OCI-M2 (cell line): Measurements from ENCODE around the gene POFUT1.
A peak's percentile ranks its signal among the peaks of the same experiment; 100 is the strongest.
"Not testable (repeated sequence)": the region's sequence is repeated elsewhere in the genome, so short reads cannot be mapped to it uniquely, and the experiment has no call there.

Experiments used
- DNase-seq: peaks from one replicate; lab custom pipeline; 2025; ENCODE audit not compliant: unreplicated experiment; lab: John Stamatoyannopoulos, UW

POFUT1 gene

DNA sequence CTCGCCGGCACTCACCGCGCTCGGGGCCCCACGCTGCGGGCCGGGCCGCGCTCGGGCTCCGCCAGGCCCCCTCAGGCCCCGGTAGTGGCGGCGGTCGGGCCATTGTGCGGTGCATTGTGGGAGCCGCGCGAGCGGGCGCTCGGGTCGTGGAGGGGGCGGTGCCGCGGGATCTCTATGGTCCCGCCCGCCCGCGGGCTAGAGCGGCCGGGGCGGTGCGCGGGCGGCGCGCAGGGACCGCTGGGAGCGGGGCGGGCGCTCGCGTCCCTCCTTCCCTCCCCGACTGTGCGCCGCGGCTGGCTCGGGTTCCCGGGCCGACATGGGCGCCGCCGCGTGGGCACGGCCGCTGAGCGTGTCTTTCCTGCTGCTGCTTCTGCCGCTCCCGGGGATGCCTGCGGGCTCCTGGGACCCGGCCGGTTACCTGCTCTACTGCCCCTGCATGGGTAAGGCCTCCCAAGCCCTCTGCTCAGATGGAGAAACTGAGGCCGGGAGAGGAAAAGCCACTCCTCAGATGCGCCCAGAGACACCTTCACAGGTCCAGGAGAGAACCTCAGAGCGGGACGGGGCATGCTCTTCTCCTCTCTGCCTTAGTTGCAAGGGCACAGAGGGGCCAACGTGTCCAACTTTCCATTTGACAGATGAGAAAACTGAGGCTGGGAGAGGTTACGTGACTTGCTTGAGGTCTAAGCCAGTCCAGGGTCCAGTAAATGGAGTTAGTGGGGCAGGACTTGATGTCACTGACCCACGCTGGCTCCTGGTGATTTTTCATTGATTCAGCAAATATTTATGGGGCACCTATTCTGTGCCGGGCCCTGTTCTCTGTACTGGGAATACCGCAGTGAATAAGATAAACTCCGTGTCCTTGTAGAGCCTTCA, at the start of gene POFUT1, which contains the start of gene PLAGL2:
Gene POFUT1, plus strand, starts transcription at position 255 of the 873 bp plus-strand sequence. Its CDS starts 62 bp downstream, at position 317.
Gene PLAGL2, minus strand, starts transcription at position 118 of the 873 bp plus-strand sequence. CDS start 5,565 bp downstream, outside the sequence.
- peak; percentile 44 for DNase-seq

GRCh38 chr20:32158351-32158750, 49.3 kb upstream of the POFUT1 start:
- DNase-seq = no peak

DNA sequence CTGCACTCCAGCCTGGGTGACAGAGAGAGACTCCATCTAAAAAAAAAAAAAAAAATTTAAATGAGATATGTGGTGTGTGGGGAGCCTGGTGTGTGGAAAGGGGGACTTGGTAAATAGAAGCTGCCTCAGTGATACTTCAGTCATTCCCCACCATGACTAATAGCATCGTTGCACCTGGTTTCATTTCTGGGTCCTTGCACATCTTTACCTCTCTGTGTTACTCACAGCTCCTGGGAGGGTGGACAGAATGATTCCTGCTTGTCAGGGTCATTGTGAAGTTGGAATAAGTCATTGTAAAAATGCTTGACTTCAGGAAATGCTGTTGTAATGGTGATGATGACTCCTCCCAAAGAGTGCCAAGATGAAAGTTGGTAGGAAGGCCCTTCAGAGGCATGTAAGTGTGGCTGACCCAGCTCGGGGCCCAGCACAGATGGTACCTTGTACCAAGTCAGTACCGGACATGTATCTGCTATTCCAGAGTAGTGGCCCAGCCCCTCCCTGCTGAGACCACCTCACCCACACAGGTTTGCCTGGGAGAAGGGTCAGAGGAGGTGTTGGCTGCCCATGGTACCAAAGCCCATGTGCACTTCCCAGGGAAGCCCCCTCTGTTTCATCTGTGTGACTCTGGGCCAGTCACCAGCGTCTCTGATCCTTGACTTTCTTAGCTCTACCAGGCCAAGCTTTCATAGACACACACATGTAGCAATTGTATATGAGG, 48.6 kb upstream of the POFUT1 start:
- DNase-seq = no peak

DNA sequence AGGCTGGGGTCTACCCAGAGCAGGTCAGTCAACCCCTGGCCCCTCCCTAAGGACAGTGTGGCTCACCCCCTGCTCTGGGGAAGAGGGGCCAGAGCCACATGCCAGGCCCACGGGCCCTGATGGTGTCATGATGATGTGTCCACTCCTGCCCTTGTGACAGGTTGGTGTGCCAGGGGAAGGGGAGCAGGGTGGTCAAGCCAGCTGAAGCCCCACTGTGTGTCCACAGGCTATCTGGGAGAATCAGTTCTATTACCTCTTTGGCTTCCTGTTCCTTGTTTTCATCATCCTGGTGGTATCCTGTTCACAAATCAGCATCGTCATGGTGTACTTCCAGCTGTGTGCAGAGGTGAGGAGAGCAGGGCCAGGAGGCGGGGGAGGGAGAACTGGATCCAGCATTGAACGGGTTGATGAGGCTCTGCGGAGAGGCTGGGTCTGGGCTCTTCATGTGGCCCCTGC, 47.9 kb upstream of the POFUT1 start:
- DNase-seq = no peak

DNA sequence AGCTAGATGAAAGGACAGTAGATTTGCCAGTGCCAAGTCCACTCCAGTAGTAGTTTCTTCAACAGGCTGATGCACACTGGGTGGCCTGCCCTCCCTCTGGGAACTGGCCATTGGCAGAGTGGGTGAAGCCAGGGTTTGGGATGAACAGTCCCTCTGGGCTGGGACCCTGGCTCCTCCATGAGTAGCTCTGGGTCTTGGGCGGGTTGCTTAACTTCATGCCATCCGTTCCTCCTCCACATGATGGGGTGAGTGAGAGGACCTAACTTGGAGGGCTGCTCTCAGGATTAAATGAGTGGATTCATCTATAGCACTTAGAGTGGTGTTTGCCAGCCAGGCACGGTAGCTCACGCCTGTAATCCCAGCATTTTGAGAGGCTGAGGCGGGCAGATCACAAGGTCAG, 47.3 kb upstream of the POFUT1 start:
- no peak for DNase-seq

GRCh38 chr20:32162351-32162750, 45.3 kb upstream of the POFUT1 start:
- no peak for DNase-seq

DNA sequence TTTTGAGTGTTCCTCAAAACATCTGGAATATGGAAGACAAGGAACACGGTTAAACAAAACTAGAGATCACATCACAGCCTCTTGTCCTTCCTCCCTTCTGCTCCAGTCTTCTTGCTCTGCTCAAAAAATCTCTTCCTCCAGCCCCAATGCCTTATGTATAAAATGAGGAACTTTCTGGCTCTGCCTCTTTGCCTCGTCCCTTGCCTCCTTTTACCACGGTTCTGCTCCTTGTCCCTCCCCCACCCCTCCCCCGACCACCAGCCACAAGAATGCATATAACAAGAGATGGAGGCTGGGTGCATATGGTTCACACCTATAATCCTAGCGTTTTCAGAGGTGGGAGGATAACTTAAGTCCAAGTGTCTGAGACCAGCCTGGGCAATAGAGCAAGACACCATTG, 43.7 kb upstream of the POFUT1 start:
- no peak for DNase-seq

- no peak for DNase-seq
Measured at GRCh38 chr20:32164984-32165735, 42.5 kb upstream of the POFUT1 start.

GRCh38 chr20:32165836-32166545, 41.7 kb upstream of the POFUT1 start:
- no peak for DNase-seq

GRCh38 chr20:32167552-32167951, 40.1 kb upstream of the POFUT1 start:
- DNase-seq = no peak

- DNase-seq = no peak
Measured at GRCh38 chr20:32168184-32168910, 39.3 kb upstream of the POFUT1 start.

DNA sequence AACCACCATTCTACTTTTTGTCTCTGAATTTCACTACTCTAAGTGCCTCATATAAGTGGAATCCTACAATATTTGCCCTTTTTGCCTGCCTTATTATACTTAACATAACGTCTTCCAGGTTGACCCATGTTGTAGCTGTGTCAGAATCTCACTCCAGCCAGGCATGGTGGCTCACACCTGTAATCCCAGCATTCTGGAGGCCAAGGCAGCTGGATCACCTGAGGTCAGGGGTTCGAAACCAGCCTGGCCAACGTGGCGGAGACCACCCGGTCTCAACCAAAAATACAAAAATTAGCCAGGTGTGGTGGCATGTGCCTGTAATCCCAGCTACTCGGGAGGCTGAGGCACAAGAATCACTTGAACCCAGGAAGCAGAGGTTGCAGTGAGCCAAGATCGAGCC, 30.0 kb upstream of the POFUT1 start:
- not testable (repeated sequence) for DNase-seq

DNA sequence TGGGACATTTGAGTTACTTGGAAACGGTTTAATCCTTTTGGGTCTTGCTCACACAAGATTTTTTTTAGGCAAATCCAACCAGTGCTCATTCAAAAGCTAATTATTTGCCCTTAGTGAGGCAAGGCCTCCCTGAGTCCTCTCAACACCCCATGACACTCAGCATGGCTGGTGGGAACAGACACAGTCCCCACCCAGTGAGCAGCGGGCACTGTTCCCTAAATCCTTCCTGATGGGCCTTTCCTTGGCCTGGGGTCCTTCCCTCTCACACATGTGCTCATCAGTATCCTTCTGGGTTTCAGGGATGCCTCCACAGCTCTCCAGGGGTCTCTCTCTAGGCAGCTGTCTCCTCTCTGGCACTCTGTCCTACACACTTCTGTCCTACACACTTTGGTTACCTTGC, 28.2 kb upstream of the POFUT1 start:
- no peak for DNase-seq

DNA sequence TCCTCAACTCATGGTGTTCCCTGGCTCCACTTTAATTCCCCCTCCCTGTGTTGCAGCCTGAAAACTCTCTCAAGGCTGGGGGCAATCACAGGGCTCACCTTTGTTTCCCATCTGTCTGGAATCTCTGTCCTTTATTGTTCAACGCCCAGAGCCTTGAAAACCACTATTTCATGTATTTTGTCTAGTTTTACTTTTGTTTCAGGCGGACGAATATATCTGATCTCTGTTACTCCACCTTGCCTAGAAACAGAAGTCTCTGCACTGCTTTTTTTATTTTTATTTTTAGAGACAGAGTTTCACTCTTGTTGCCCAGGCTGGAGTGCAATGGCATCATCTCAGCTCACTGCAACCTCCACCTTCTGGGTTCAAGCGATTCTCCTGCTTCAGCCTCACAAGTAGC, 27.7 kb upstream of the POFUT1 start:
- no peak for DNase-seq

DNA sequence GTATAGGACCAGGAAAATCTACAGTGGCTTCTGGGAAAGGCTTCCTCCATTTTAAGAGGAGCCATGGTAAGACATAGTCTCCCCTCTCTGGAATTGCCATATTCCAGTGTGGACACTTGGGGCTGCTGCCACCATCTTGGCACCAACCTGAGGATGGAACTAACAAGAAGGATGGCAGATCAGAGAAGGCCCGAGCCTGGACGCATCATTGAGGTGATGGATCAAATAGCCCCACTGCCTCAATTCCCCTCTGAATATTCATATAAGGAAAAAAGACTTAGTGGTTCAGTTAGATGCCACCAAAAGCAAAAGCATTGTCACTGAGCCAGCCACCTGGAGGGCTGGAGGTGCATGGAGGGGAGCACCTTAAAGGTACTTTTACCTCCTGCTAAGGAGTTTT, 26.1 kb upstream of the POFUT1 start:
- DNase-seq = no peak

DNA sequence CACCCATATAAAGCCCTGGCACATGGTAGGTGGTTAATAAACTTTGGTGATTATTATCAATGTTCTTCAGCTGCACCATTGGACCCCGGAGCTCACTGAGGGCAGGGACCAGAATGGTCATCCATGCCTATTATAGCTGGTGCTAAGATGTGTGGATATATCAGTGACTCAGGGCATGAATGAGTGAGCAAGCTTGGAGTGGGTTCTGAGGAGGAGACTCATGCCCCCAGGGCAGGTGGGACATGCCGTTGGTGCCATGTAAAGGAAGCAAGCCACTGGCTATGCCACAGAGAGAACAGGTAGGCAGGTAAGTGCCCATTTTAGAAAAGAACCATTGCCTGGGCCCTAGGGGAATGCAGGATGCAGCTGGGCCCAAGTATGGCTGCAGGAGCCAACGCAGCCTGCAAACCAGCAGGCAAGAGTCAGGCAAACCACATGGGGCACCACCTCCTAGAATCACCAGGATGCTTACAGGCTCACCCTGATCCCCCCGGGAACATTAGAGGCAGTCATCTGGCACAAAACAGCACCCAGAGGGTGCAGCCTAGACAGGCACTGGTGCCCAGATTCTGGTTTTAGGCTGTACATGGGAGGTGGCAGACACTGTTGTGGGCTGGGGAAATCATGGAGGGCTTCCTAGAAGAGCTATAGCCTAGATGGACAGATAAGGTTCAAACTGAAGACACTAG, 23.6 kb upstream of the POFUT1 start:
- DNase-seq = no peak

DNA sequence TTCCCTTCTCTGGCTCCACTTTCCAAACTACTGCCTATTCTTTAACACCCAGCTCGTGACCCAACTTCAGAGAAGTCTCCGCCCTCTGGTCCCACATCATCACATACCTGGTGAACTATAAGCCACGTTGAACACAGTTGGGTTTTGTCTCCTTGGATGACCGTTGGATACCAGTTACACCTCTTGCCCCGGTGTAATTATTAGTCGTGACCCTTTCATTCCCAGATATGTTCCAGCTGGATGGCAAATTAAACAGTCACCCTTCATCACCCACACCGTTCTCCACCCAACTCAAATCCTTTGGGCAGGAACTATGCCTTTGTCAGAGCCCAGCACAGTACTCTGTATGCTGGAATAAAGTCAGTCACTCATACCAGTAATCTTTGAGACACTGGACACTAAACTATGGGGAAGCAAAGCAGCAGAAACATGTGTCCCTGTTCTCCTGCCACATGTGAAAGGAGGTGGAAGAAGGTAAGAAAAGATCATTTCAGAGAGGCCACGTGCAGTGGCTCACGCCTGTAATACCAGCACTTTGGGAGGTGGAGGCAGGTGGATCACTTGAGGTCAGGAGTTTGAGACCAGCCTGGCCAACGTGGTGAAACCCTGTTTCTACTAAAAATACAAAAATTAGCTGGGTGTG, 22.6 kb upstream of the POFUT1 start:
- DNase-seq = no peak

- no peak for DNase-seq
Measured at GRCh38 chr20:32186506-32186905, 21.2 kb upstream of the POFUT1 start.
